ENCODE results near the gene ACTR8.
A peak's percentile ranks its signal among the peaks of the same experiment; 100 is the strongest.

The ACTR8 gene

DNA sequence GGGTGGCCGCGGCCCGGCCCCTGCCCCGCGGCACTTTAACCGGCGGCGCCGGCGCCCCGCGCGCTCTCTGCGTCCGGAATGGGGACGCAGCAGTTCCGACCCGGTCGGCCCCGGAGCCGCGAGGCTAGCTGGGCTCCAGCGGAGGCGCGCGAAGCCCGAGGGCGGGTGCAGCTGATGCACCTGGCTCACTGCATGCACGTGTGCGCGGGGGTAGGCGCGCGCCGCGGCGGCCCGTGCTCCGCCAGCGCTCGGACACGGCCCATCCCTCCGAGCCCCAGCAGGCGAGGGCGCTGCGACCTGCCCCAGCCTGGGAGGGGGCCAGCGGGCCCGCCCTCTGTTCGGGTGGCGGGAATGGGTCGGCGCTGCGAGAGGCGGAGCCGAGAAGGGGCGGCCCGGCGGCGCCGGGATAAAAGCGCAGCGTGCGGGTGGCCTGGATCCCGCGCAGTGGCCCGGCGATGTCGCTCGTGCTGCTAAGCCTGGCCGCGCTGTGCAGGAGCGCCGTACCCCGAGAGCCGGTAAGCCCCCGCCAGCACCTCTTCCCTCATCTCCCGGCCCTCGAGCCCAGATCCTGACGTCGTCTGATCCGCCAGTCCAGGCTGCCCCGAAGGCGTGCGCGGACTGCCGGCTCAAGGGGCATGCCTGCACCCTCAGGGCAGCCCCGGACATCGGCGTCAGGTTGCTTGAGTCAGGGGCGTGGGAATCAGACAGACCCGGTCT lies 35.7 kb downstream of the ACTR8 start, which contains the start of the genes CHDH and IL17RB:
Gene CHDH, minus strand, starts transcription at position 286 of the 717 bp plus-strand sequence. CDS start 22,411 bp downstream, outside the sequence.
Gene IL17RB, plus strand, starts transcription at position 435 of the 717 bp plus-strand sequence. Its CDS starts 21 bp downstream, at position 456.
- no peak for DNase-seq
- Histone ChIP-seq H3K27ac (ENCODE audit: insufficient read depth, low read length, poor library complexity, severe bottlenecking) (no peak within 1 kb of the TSS), H3K4me1 (ENCODE audit: control insufficient read depth, insufficient read depth, low read length, poor library complexity, severe bottlenecking) (peaks cover 10% of the 10 kb centered on the region), H3K27me3 (replicated peaks; ENCODE audit: control insufficient read depth, insufficient read depth, low read length, poor library complexity, severe bottlenecking) (peaks cover 26% of the 10 kb centered on the region), H3K9me3 (ENCODE audit: control insufficient read depth, low read length) (no peaks in the 10 kb centered on the region), H3K4me3 (ENCODE audit: insufficient read depth, low read depth, low read length, poor library complexity, severe bottlenecking) (peak within 1 kb of the TSS; percentile 51), H3K36me3 (ENCODE audit: control insufficient read depth, insufficient read depth, low read length) (no peaks in the 10 kb centered on the region)

DNA sequence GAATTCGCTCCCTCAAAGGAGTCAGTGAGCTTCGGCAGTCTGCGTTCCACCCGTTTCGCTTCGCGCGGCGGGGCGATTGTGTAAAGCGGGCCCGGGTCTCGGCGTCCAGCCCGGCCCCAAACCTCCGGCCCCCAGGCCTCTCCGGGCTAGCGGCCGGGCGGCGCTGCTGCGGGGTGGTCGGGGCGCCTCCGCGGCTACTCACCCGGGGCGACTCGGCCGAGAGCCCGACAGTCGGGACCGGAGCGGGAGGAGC lies 36.1 kb downstream of the ACTR8 start:
- no peak for DNase-seq
- no peaks in the 10 kb centered on the region for H3K36me3 ChIP-seq (ENCODE audit: control insufficient read depth, insufficient read depth, low read length)
- no peak overlapping the region for H3K27ac ChIP-seq (ENCODE audit: insufficient read depth, low read length, poor library complexity, severe bottlenecking)
- H3K4me1 ChIP-seq (ENCODE audit: control insufficient read depth, insufficient read depth, low read length, poor library complexity, severe bottlenecking): peaks cover 10% of the 10 kb centered on the region
- peaks cover 26% of the 10 kb centered on the region for H3K27me3 ChIP-seq (replicated peaks; ENCODE audit: control insufficient read depth, insufficient read depth, low read length, poor library complexity, severe bottlenecking)
- H3K9me3 ChIP-seq (ENCODE audit: control insufficient read depth, low read length): no peaks in the 10 kb centered on the region
- H3K4me3 ChIP-seq (ENCODE audit: insufficient read depth, low read depth, low read length, poor library complexity, severe bottlenecking): peak overlapping the region; percentile 51

DNA sequence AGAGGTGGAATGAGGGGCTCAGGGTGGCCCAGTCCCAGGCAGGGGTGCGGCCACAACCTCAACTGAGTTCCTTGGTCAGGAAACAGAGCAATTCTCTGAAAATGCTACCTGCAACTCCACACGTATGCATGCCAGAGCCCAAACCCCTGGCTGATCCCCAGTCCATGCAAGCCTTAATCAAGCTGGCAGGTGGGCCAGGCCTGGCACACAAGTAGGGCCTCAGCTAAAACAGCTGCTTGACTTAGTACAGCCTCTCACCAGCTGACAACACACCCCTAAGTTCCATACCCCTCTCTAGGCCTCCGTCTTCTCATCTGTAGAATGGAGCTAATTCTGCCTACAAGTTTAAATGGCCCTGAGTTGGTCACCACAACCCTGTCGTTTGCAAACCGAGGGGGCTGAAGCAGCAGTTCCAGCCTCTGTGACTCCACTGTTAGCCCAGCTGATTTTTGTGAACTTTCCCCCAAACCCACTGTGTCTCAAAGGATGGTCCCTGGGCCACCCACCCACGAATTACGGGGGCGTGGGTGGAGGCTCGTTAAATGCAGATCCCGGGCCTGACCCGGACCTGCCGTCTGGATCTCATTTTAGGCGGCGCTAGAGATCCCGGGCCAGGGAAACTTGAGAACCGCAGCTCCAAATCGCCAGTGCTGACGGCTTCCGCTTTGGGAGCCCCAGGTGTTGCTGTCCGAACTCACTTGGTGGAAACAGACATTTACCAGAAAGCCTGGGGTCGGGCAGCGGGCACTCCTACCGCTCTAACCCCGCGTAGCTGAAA lies 36.7 kb downstream of the ACTR8 start:
- H3K27ac ChIP-seq (ENCODE audit: insufficient read depth, low read length, poor library complexity, severe bottlenecking): no peak overlapping the region

DNA sequence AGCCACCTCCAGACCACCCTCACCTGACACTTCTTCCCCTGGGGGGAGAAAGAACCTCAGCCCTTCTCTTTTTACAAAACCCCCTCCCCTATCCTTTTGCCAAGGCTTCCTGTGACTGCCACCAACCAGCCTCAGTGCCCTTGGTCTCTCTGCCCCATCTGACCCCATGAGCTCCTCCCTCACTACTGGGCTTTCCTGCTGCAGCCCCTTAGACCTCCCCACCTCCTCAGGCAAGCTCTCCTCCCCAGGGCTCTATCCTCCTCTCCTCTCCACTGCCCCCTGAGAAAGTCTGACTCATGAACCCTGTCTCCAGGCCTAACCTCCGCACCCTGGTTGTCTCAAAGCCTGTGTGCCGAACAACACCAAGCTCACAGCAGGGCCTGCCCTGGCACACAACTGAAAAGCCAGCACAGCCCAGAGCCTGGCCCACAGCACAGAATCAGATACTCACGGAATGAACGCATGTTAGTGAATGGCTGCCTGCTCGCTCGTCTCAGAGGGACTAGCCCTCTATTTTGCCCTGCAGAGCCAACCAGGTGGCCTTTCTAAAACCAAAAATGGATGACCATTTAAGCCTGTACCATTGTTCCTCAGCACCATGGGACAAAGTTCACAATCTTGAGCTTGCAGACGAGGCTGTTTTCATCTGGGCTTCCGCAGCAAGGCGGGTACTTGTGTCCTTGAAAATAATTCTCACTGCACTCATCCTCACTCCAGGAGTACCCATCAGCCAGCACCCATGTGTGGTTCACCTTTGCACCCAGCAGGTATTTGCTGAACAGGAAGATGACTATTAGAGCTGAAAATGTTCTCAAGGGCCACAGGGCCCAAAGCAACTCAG lies 37.5 kb downstream of the ACTR8 start:
- Histone ChIP-seq H3K27ac (ENCODE audit: insufficient read depth, low read length, poor library complexity, severe bottlenecking) (no peak overlapping the region), H3K36me3 (ENCODE audit: control insufficient read depth, insufficient read depth, low read length) (no peaks in the 10 kb centered on the region), H3K9me3 (ENCODE audit: control insufficient read depth, low read length) (no peaks in the 10 kb centered on the region), H3K27me3 (replicated peaks; ENCODE audit: control insufficient read depth, insufficient read depth, low read length, poor library complexity, severe bottlenecking) (peaks cover 26% of the 10 kb centered on the region), H3K4me3 (ENCODE audit: insufficient read depth, low read depth, low read length, poor library complexity, severe bottlenecking) (no peak overlapping the region), H3K4me1 (ENCODE audit: control insufficient read depth, insufficient read depth, low read length, poor library complexity, severe bottlenecking) (peaks cover 10% of the 10 kb centered on the region)
- no peak for DNase-seq

More for the DNA sequence above, 36.7 kb downstream of the ACTR8 start:
- DNase-seq: no peak
- Histone ChIP-seq H3K9me3 (ENCODE audit: control insufficient read depth, low read length) (no peaks in the 10 kb centered on the region), H3K4me3 (ENCODE audit: insufficient read depth, low read depth, low read length, poor library complexity, severe bottlenecking) (peak overlapping the region; percentile 51), H3K27me3 (replicated peaks; ENCODE audit: control insufficient read depth, insufficient read depth, low read length, poor library complexity, severe bottlenecking) (peaks cover 26% of the 10 kb centered on the region), H3K36me3 (ENCODE audit: control insufficient read depth, insufficient read depth, low read length) (no peaks in the 10 kb centered on the region), H3K4me1 (ENCODE audit: control insufficient read depth, insufficient read depth, low read length, poor library complexity, severe bottlenecking) (peaks cover 10% of the 10 kb centered on the region)

DNA sequence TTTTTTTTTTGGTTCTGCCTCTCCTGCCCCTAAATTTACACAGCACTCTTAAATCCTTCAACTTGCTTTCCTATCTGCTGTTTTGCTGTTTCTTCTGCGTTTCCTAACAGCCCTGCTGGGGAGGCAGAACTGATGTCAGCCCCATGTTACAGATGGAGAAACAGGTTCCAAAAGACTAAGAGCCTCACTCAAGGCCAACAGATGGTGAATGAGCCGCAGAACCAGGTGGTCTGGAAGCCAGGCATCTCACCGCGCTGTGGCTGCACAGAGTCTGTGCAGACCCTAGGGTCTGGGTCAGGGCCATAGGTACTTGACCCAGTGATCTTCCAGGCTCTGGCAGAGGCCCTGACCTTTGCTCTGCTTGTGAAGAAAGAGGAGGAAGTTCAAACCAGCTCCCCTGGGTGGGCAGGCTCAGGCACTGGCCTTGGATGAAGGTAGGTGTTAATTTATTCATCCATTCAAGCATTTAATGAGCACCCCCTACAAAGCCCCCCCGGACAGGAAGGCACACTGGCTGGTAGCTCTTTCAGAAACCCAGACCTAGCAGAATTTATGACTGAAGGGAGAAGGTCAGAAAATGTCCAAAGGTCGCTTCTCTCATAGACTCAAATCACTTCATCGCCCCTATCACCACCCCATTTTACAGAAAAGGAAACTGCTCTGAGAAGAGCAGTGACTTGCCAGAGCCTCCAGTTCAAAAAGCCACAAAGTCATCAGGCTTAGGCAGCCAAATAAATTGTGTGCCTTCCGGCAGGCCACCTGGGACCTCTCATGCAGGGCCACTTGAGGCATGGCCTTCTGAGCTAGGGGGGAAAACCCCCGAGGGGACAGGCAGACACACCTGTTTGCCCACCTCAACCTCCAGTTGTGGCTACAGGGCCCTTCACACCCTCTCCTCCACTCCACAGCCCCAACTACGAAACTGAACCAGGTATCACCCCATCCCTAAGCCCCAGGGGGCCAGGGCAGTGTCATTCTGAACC lies 38.5 kb downstream of the ACTR8 start:
- H3K4me3 ChIP-seq (ENCODE audit: insufficient read depth, low read depth, low read length, poor library complexity, severe bottlenecking): no peak overlapping the region
- H3K36me3 ChIP-seq (ENCODE audit: control insufficient read depth, insufficient read depth, low read length): no peaks in the 10 kb centered on the region
- peaks cover 24% of the 10 kb centered on the region for H3K27me3 ChIP-seq (replicated peaks; ENCODE audit: control insufficient read depth, insufficient read depth, low read length, poor library complexity, severe bottlenecking)
- H3K27ac ChIP-seq (ENCODE audit: insufficient read depth, low read length, poor library complexity, severe bottlenecking): no peak overlapping the region
- DNase-seq: no peak
- H3K4me1 ChIP-seq (ENCODE audit: control insufficient read depth, insufficient read depth, low read length, poor library complexity, severe bottlenecking): peaks cover 10% of the 10 kb centered on the region
- H3K9me3 ChIP-seq (ENCODE audit: control insufficient read depth, low read length): no peaks in the 10 kb centered on the region

DNA sequence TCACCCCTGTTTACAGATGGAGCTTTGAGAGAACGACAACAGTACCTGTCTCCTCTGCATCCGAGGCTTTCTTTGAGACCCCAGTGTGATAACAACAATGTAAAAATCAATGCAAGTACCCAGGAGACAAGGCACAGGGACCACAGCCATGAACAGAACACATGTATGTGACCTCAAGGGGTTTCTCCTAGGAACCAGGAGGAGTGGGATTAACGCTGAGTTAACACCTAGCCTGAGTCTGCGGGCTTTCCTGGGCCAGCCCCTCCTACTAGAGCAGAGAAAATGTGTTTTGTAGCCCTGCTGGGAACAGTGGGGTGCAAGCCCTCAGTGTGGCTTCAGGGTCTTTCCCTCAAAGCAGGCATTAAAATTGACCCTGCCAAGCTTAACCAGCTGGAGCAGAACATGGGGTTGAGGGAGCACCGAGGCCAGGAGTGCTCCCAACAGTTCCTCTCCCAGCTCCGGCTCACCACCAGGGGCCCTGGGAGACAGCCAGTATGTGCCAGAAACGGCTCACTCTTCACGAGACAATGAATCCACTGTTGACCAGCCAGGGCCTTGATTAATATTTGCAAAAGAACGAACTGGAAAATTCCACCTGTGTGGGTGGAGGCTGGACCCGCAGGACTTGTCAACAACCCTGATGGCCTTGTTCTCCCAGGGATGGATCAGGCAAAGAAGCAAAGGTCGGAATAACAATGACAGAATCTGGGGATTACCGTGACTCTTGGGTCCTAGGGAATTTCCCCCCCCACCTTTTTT lies 39.3 kb downstream of the ACTR8 start:
- no peak overlapping the region for H3K4me3 ChIP-seq (ENCODE audit: insufficient read depth, low read depth, low read length, poor library complexity, severe bottlenecking)
- H3K4me1 ChIP-seq (ENCODE audit: control insufficient read depth, insufficient read depth, low read length, poor library complexity, severe bottlenecking): peaks cover 10% of the 10 kb centered on the region
- DNase-seq: no peak
- H3K9me3 ChIP-seq (ENCODE audit: control insufficient read depth, low read length): no peaks in the 10 kb centered on the region
- no peak overlapping the region for H3K27ac ChIP-seq (ENCODE audit: insufficient read depth, low read length, poor library complexity, severe bottlenecking)
- H3K27me3 ChIP-seq (replicated peaks; ENCODE audit: control insufficient read depth, insufficient read depth, low read length, poor library complexity, severe bottlenecking): peaks cover 23% of the 10 kb centered on the region
- no peaks in the 10 kb centered on the region for H3K36me3 ChIP-seq (ENCODE audit: control insufficient read depth, insufficient read depth, low read length)

DNA sequence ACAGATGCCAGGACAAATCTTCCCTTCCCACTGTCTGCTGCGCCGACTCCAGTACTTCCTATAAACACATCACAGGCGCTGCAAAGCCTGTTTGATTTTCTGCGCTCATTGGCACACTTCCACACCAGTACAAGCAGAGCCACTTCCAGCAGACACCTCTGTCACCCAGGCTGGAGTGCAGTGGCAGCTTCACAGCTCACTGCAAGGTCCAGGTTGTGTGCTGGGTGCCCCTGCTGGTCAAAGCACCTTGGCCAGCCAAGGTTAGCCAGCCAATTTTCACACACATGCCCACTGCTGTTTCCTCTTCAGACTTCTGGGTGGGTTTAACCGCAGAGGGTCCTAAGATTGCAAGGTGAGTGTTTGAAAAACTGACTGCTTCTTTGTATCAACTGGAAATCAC lies 40.7 kb downstream of the ACTR8 start:
- DNase-seq: no peak
- Histone ChIP-seq H3K4me3 (ENCODE audit: insufficient read depth, low read depth, low read length, poor library complexity, severe bottlenecking) (no peak overlapping the region), H3K9me3 (ENCODE audit: control insufficient read depth, low read length) (no peaks in the 10 kb centered on the region), H3K27ac (ENCODE audit: insufficient read depth, low read length, poor library complexity, severe bottlenecking) (no peak overlapping the region), H3K36me3 (ENCODE audit: control insufficient read depth, insufficient read depth, low read length) (no peaks in the 10 kb centered on the region), H3K4me1 (ENCODE audit: control insufficient read depth, insufficient read depth, low read length, poor library complexity, severe bottlenecking) (peaks cover 5% of the 10 kb centered on the region), H3K27me3 (replicated peaks; ENCODE audit: control insufficient read depth, insufficient read depth, low read length, poor library complexity, severe bottlenecking) (peaks cover 14% of the 10 kb centered on the region)

DNA sequence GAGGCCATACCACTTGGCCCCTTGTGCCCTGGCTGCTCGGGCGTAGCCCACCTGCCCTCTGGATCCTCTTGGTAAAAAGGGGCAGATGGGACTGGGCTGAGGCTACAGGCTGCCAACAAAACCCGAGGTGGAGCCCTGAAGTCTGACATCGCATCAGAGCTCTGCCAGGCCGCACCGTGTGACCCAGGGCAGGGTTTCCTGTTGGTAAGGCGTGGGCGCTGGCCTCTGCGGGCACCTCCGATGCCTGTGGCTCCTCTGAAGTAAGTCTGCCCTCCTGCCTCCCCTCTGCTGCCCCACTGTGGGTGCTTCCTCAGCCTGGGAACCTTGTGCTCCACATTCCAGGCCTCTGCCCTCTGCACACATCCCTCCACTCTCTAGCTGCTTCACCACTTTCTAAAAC lies 44.6 kb downstream of the ACTR8 start:
- no peak for DNase-seq

More for the DNA sequence above, 44.6 kb downstream of the ACTR8 start:
- H3K9me3 ChIP-seq (ENCODE audit: control insufficient read depth, low read length): no peaks in the 10 kb centered on the region
- no peak overlapping the region for H3K4me3 ChIP-seq (ENCODE audit: insufficient read depth, low read depth, low read length, poor library complexity, severe bottlenecking)
- H3K27ac ChIP-seq (ENCODE audit: insufficient read depth, low read length, poor library complexity, severe bottlenecking): no peak overlapping the region
- H3K27me3 ChIP-seq (replicated peaks; ENCODE audit: control insufficient read depth, insufficient read depth, low read length, poor library complexity, severe bottlenecking): no peaks in the 10 kb centered on the region
- H3K36me3 ChIP-seq (ENCODE audit: control insufficient read depth, insufficient read depth, low read length): no peaks in the 10 kb centered on the region
- no peaks in the 10 kb centered on the region for H3K4me1 ChIP-seq (ENCODE audit: control insufficient read depth, insufficient read depth, low read length, poor library complexity, severe bottlenecking)

All from effector memory CD4-positive, alpha-beta T cell (primary cell).